HepG2 (cell line): Measurements from ENCODE around the gene NINJ2. TPM values are rescaled to one million over a fixed set of nuclear protein-coding genes. Genes with fewer than 3 reads are reported as not detected.

Source experiments
- CEBPG ChIP-seq: IDR thresholded peaks from 2 replicates; pipeline ENCODE4 v1.6.1; 2016
- GATA4 ChIP-seq: sonication (generic); IDR thresholded peaks from 2 replicates; pipeline ENCODE4 v1.6.1; 2016; ENCODE audit warnings: antibody characterized with exemption, low read depth, borderline replicate concordance
- HES4 ChIP-seq: sonication (generic); formaldehyde crosslinking; IDR thresholded peaks from 2 replicates; pipeline ENCODE4 v1.9.0; 2021; ENCODE audit warnings: mild to moderate bottlenecking, missing genetic modification reagents, borderline replicate concordance
- MED8 ChIP-seq: sonication (generic); formaldehyde crosslinking; IDR thresholded peaks from 2 replicates; pipeline ENCODE4 v1.8.1; 2023; ENCODE audit warnings: mild to moderate bottlenecking, missing genetic modification reagents; ENCODE audit not compliant: insufficient replicate concordance
- NR2F6 ChIP-seq, 2 experiments: IDR thresholded peaks; 2 replicates each; pipeline ENCODE4 v1.6.1; 2016; ENCODE audit warnings: antibody characterized with exemption in 1 of 2, mild to moderate bottlenecking in 1 of 2
- PHF8 ChIP-seq: sonication (generic); formaldehyde crosslinking; IDR thresholded peaks from 2 replicates; pipeline ENCODE4 v1.5.0; 2020; ENCODE audit warnings: missing genetic modification reagents
- POGZ ChIP-seq: sonication (generic); formaldehyde crosslinking; IDR thresholded peaks from 2 replicates; pipeline ENCODE4 v1.4.0; 2020; ENCODE audit warnings: mild to moderate bottlenecking, missing genetic modification reagents
- RARA ChIP-seq: IDR thresholded peaks from 2 replicates; pipeline ENCODE4 v1.6.1; 2016; ENCODE audit warnings: missing genetic modification reagents, missing compliant biosample characterization
- SAP130 ChIP-seq: IDR thresholded peaks from 2 replicates; pipeline ENCODE4 v1.6.1; 2016; ENCODE audit warnings: low read depth
- ZC3H13 ChIP-seq: sonication (generic); formaldehyde crosslinking; IDR thresholded peaks from 2 replicates; pipeline ENCODE4 v1.8.1; 2023; ENCODE audit warnings: mild to moderate bottlenecking, missing genetic modification reagents, moderate library complexity
- ZNF317 ChIP-seq: sonication (generic); formaldehyde crosslinking; IDR thresholded peaks from 2 replicates; pipeline ENCODE4 v1.5.0; 2020; ENCODE audit warnings: mild to moderate bottlenecking, missing genetic modification reagents
- ZSCAN25 ChIP-seq: sonication (generic); formaldehyde crosslinking; IDR thresholded peaks from 2 replicates; pipeline ENCODE4 v1.8.0; 2022; ENCODE audit warnings: mild to moderate bottlenecking, missing genetic modification reagents
- polyA plus RNA-seq, 8 experiments: library from polyadenylated mRNA; depleted of rRNA in 3 of 8; stranded (reverse) in 7 of 8; unstranded in 1 of 8; fragments of >200 nt; fragmentation: Illumina TruSeq in 4 of 8; extraction: Trizol in 4 of 8; gene quantifications; 2 replicates each; pipeline versions ENCODE4 v1.2.1 to v1.2.3, GENCODE V29; 2011 to 2016; ENCODE audit warnings: low read depth in 4 of 8, missing spikeins in 1 of 8, mixed read lengths in 1 of 8; ENCODE audit not compliant: insufficient read depth in 1 of 8
- total RNA-seq, 5 experiments: library from RNA; depleted of rRNA; stranded (reverse); fragments of >200 nt; fragmentation: Illumina TruSeq; extraction: Trizol; gene quantifications; 2 replicates each; pipeline ENCODE4 v1.2.3, GENCODE V29; 2016; ENCODE audit warnings: low read depth in 1 of 5
- TF ChIP-seq, protein P1 (sequence below): sonication (generic); formaldehyde crosslinking; IDR thresholded peaks from one replicate; pipeline ENCODE4 v1.5.1; 2020; ENCODE audit warnings: mild to moderate bottlenecking, missing genetic modification reagents; ENCODE audit errors: not compliant biosample characterization
- TF ChIP-seq, protein P2 (sequence below): sonication (generic); formaldehyde crosslinking; IDR thresholded peaks from 2 replicates; pipeline ENCODE4 v1.5.0; 2020; ENCODE audit warnings: mild to moderate bottlenecking, missing genetic modification reagents, borderline replicate concordance
- TF ChIP-seq, protein P3 (sequence below): sonication (generic); formaldehyde crosslinking; IDR thresholded peaks from 2 replicates; pipeline ENCODE4 v1.4.0; 2020; ENCODE audit warnings: low read depth, mild to moderate bottlenecking, missing genetic modification reagents

The NINJ2 gene
- total and polyA plus RNA-seq, 2 of the 13 experiments (the other 11 are each of a cell fraction or from before 2014, with no cell fraction given): 0.62 to 3.8 TPM

- TF ChIP-seq NR2F6 (IDR thresholded peaks at IDR 0.05) (peak; percentile 48), NR2F6 (CRISPR knock-in tag; IDR thresholded peaks at IDR 0.05) (peak; percentile 62), CEBPG (CRISPR knock-in tag) (peak; percentile 84), ZSCAN25 (CRISPR knock-in tag) (peak; percentile 53; the same call in 1 of the 2 replicates), RARA (CRISPR knock-in tag) (peak; percentile 74), POGZ (CRISPR knock-in tag) (0 out of 2 replicates have a peak, but pooled peaks have one; percentile 53), ZC3H13 (CRISPR knock-in tag) (0 out of 2 replicates have a peak, but pooled peaks have one; percentile 23), HES4 (CRISPR knock-in tag) (0 out of 2 replicates have a peak, but pooled peaks have one; percentile 50), MED8 (CRISPR knock-in tag) (peak; percentile 86), GATA4 (peak; percentile 76; the same call in 1 of the 2 replicates), SAP130 (peak; percentile 68), PHF8 (CRISPR knock-in tag) (0 out of 2 replicates have a peak, but pooled peaks have one; percentile 23), ZNF317 (peak; percentile 35; the same call in 1 of the 2 replicates)
- TF ChIP-seq, protein P1, sequence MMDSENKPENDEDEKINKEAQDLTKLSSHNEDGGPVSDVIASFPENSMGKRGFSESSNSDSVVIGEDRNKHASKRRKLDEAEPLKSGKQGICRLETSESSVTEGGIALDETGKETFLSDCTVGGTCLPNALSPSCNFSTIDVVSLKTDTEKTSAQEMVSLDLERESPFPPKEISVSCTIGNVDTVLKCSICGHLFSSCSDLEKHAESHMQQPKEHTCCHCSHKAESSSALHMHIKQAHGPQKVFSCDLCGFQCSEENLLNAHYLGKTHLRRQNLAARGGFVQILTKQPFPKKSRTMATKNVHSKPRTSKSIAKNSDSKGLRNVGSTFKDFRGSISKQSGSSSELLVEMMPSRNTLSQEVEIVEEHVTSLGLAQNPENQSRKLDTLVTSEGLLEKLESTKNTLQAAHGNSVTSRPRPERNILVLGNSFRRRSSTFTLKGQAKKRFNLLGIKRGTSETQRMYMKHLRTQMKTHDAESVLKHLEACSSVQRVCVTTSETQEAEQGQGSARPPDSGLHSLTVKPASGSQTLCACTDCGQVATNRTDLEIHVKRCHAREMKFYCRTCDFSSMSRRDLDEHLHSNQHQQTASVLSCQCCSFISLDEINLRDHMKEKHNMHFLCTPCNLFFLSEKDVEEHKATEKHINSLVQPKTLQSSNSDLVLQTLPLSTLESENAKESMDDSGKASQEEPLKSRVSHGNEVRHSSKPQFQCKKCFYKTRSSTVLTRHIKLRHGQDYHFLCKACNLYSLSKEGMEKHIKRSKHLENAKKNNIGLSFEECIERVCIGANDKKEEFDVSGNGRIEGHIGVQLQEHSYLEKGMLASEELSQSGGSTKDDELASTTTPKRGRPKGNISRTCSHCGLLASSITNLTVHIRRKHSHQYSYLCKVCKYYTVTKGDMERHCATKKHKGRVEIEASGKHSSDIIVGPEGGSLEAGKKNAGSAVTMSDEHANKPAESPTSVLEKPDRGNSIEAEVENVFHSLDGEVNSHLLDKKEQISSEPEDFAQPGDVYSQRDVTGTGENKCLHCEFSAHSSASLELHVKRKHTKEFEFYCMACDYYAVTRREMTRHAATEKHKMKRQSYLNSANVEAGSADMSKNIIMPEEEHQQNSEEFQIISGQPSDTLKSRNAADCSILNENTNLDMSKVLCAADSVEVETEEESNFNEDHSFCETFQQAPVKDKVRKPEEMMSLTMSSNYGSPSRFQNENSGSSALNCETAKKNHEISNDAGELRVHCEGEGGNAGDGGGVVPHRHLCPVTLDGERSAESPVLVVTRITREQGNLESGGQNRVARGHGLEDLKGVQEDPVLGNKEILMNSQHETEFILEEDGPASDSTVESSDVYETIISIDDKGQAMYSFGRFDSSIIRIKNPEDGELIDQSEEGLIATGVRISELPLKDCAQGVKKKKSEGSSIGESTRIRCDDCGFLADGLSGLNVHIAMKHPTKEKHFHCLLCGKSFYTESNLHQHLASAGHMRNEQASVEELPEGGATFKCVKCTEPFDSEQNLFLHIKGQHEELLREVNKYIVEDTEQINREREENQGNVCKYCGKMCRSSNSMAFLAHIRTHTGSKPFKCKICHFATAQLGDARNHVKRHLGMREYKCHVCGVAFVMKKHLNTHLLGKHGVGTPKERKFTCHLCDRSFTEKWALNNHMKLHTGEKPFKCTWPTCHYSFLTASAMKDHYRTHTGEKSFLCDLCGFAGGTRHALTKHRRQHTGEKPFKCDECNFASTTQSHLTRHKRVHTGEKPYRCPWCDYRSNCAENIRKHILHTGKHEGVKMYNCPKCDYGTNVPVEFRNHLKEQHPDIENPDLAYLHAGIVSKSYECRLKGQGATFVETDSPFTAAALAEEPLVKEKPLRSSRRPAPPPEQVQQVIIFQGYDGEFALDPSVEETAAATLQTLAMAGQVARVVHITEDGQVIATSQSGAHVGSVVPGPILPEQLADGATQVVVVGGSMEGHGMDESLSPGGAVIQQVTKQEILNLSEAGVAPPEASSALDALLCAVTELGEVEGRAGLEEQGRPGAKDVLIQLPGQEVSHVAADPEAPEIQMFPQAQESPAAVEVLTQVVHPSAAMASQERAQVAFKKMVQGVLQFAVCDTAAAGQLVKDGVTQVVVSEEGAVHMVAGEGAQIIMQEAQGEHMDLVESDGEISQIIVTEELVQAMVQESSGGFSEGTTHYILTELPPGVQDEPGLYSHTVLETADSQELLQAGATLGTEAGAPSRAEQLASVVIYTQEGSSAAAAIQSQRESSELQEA (CRISPR knock-in tag): peak; percentile 24
- TF ChIP-seq, protein P2, sequence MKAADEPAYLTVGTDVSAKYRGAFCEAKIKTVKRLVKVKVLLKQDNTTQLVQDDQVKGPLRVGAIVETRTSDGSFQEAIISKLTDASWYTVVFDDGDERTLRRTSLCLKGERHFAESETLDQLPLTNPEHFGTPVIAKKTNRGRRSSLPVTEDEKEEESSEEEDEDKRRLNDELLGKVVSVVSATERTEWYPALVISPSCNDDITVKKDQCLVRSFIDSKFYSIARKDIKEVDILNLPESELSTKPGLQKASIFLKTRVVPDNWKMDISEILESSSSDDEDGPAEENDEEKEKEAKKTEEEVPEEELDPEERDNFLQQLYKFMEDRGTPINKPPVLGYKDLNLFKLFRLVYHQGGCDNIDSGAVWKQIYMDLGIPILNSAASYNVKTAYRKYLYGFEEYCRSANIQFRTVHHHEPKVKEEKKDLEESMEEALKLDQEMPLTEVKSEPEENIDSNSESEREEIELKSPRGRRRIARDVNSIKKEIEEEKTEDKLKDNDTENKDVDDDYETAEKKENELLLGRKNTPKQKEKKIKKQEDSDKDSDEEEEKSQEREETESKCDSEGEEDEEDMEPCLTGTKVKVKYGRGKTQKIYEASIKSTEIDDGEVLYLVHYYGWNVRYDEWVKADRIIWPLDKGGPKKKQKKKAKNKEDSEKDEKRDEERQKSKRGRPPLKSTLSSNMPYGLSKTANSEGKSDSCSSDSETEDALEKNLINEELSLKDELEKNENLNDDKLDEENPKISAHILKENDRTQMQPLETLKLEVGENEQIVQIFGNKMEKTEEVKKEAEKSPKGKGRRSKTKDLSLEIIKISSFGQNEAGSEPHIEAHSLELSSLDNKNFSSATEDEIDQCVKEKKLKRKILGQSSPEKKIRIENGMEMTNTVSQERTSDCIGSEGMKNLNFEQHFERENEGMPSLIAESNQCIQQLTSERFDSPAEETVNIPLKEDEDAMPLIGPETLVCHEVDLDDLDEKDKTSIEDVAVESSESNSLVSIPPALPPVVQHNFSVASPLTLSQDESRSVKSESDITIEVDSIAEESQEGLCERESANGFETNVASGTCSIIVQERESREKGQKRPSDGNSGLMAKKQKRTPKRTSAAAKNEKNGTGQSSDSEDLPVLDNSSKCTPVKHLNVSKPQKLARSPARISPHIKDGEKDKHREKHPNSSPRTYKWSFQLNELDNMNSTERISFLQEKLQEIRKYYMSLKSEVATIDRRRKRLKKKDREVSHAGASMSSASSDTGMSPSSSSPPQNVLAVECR (CRISPR knock-in tag): peak; percentile 43; the same call in 1 of the 2 replicates
- TF ChIP-seq, protein P3, sequence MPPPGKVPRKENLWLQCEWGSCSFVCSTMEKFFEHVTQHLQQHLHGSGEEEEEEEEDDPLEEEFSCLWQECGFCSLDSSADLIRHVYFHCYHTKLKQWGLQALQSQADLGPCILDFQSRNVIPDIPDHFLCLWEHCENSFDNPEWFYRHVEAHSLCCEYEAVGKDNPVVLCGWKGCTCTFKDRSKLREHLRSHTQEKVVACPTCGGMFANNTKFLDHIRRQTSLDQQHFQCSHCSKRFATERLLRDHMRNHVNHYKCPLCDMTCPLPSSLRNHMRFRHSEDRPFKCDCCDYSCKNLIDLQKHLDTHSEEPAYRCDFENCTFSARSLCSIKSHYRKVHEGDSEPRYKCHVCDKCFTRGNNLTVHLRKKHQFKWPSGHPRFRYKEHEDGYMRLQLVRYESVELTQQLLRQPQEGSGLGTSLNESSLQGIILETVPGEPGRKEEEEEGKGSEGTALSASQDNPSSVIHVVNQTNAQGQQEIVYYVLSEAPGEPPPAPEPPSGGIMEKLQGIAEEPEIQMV: peak; percentile 49; the same call in 1 of the 2 replicates
Measured at GRCh38 chr12:577994-578747, 85.1 kb downstream of the NINJ2 start (continued).
